Measurements from ENCODE around the gene NUDT22.

DNA sequence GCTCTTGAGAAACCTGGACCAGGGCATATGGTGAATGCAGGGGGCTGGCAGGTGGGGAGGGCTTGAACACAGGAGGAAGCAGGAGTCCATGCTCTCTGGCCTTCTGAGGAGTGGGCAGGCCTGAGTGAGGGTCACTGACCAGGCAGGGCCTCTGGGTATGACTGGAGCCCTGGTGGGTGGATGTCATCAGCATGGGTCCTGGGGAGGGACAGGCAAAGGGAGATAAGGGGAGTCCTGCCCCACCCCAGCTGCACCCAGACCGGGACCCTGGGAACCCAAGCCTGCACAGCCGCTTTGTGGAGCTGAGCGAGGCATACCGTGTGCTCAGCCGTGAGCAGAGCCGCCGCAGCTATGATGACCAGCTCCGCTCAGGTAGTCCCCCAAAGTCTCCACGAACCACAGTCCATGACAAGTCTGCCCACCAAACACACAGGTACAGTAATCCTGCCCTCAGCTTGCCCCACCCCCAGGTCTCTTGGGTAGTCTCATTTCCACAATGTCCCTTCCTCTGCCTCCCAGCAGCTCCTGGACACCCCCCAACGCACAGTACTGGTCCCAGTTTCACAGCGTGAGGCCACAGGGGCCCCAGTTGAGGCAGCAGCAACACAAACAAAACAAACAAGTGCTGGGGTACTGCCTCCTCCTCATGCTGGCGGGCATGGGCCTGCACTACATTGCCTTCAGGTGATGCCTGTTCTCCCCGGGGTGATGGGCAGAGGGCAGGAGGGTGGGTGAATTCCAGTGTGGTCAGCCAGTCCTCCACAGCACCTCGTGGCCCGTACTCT is 6.3 kb downstream of the NUDT22 start:
- no peak for TF ChIP-seq EZH2 (IDR thresholded peaks at IDR 0.05; ENCODE audit: borderline replicate concordance, insufficient read depth, low read length, poor library complexity, severe bottlenecking)
- TF ChIP-seq, protein P1, sequence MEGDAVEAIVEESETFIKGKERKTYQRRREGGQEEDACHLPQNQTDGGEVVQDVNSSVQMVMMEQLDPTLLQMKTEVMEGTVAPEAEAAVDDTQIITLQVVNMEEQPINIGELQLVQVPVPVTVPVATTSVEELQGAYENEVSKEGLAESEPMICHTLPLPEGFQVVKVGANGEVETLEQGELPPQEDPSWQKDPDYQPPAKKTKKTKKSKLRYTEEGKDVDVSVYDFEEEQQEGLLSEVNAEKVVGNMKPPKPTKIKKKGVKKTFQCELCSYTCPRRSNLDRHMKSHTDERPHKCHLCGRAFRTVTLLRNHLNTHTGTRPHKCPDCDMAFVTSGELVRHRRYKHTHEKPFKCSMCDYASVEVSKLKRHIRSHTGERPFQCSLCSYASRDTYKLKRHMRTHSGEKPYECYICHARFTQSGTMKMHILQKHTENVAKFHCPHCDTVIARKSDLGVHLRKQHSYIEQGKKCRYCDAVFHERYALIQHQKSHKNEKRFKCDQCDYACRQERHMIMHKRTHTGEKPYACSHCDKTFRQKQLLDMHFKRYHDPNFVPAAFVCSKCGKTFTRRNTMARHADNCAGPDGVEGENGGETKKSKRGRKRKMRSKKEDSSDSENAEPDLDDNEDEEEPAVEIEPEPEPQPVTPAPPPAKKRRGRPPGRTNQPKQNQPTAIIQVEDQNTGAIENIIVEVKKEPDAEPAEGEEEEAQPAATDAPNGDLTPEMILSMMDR (IDR thresholded peaks at IDR 0.05; ENCODE audit: poor library complexity, severe bottlenecking), result no peak
- TF ChIP-seq REST (IDR thresholded peaks at IDR 0.05; ENCODE audit: borderline replicate concordance), result no peak

Measured in neural cell (in vitro differentiated cells).